VCaP (cell line): ENCODE measurements around the gene DACH1.

ENCODE experiments used
- H3K27ac ChIP-seq: fragments of 450-650 bp; 2 replicates; pipeline ENCODE4 v1.5.1; 2017
- CTCF ChIP-seq: fragments of 450-650 bp; conservative IDR thresholded peaks from 2 replicates; pipeline ENCODE4 v1.5.1; 2017; ENCODE audit warnings: mild to moderate bottlenecking, moderate library complexity

Gene DACH1

DNA sequence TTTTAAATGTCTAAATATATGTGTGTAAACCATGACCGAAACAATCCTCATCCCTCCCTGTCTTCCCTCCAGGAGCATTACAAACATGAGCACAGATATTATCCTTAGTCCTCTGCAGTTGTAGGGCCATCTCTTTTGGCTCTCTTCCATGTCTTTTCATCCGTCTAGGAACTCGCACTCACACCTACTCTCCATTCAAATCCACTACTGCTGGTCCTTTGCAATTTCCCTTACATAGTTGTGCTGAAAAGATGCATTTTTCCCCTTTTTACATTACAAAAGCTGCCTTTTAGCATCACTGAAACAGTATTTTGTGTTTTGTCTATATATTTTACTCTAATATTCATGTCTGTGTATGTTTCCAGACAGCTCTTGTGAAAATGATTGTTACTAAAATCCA, 237.8 kb downstream of the DACH1 start:
- no peak overlapping the region for H3K27ac ChIP-seq
- no peak for TF ChIP-seq CTCF

- no peak overlapping the region for H3K27ac ChIP-seq
- TF ChIP-seq CTCF: no peak
Measured at GRCh38 chr13:71626421-71627117, 240.4 kb downstream of the DACH1 start.

DNA sequence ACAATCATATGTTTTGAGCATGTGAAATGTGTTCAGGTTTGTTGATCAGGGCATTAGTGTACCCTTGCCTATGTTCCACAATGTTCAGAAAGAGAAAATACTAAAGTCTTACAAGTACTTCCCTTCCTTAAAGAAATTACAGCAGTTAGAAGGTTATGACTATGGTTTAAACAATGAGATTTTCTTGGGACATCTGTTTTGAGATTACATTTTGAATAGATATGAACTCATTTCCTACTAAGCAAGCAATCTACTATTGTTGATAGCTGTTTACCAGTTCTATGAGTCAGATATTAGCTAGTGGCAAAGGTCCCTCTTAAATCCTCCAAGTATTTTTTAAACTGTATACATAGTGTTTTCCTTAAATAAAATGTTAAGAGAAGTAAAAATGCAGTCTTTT, 241.3 kb downstream of the DACH1 start:
- H3K27ac ChIP-seq: peak overlapping the region; percentile 26
- TF ChIP-seq CTCF: no peak

DNA sequence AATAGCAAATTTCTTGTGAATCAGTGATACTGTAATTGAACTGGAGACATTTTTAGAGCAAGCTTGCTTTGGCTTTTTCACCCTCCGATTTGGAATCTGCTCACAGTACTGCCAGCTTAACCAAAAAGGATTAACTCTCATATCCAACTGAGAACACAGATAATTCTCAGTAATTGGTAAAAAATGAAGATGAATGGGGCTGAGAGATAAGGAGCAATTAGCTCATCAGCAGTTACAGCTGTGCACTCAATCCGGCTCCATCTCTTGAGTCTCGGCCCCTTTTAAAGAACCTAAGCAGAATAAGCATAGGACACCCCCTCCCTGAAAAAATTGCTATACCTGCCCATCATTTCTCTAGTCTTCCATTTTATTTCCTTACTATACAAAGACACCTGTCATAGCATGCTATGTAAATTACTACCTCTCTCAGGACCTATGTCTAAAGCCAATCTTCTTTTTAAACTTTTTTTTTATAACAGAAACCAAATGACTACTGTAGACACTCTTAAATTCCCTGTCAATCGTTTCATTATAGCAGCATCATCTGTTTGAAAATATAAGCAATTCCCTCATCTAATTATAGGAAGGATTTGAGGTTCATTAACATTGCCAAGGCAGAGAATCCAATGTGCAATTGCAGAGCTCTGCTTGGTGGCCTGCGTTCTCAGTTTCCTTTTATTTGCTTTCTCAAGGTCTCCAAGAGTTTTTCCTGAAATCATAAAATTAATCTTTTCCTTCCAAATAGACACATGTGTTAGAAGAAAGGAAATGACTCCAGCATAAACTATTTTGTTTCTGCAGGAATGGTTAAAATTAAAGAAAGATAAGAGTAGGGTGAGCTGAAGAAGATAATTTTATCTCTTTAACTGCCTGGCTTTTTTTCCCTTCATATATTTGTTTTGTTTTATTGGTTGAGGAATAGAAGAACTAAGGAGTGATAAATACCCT, 242.1 kb downstream of the DACH1 start:
- no peak for TF ChIP-seq CTCF

GRCh38 chr13:71621174-71622124, 245.6 kb downstream of the DACH1 start:
- no peak for TF ChIP-seq CTCF
- peak overlapping the region; percentile 54 for H3K27ac ChIP-seq

More for the DNA sequence above, 242.1 kb downstream of the DACH1 start:
- peak overlapping the region; percentile 26 for H3K27ac ChIP-seq

GRCh38 chr13:71619096-71619495, 247.9 kb downstream of the DACH1 start:
- H3K27ac ChIP-seq: no peak overlapping the region
- TF ChIP-seq CTCF: no peak
